Thyroid gland (tissue), 4 donors: ENCODE results near the gene DOP1B. TPM values are rescaled to one million over a fixed set of nuclear protein-coding genes. Genes with fewer than 3 reads are reported as not detected.

Source experiments
- DNase-seq, 2 donors: peaks; one replicate each; pipeline ENCODE4 v3.0.0-alpha.2; 2019
- H3K27ac ChIP-seq, 3 donors: fragments of 200-600 bp; sonication (generic); 1 replicate in 2 of 3; 2 replicates in 1 of 3; pipeline ENCODE4 v1.5.1; 2016 to 2019; ENCODE audit warnings: mild to moderate bottlenecking in 1 of 3, moderate library complexity in 1 of 3
- H3K27me3 ChIP-seq: fragments of 200-600 bp; sonication (generic); one replicate; pipeline ENCODE4 v1.5.1; 2019
- H3K36me3 ChIP-seq, 2 donors: fragments of 200-600 bp; sonication (generic); one replicate each; pipeline ENCODE4 v1.5.1; 2016 to 2019
- H3K4me1 ChIP-seq, 2 donors: fragments of 200-600 bp; sonication (generic); one replicate each; pipeline ENCODE4 v1.5.1; 2017 to 2019
- H3K4me3 ChIP-seq, 3 donors: fragments of 200-600 bp; sonication (generic); replicated peaks in 1 of 3; 1 replicate in 2 of 3; 2 replicates in 1 of 3; pipeline ENCODE4 v1.5.1; 2016; ENCODE audit warnings: mild to moderate bottlenecking in 1 of 3
- H3K9me3 ChIP-seq: fragments of 200-600 bp; sonication (generic); one replicate; pipeline ENCODE4 v1.5.1; 2017
- POLR2A ChIP-seq, 2 donors: fragments of 450-650 bp; IDR thresholded peaks; one replicate each; pipeline ENCODE4 v1.6.1; 2017; ENCODE audit warnings: antibody characterized with exemption in 2 of 2, mild to moderate bottlenecking in 2 of 2, moderate library complexity in 1 of 2
- WGBS, 2 donors: methylation state at CpG; one replicate each; pipeline ENCODE4 v1.1.5; 2017; 5-methylcytosine and 5-hydroxymethylcytosine counted together
- intact Hi-C: fragments of 100-400 bp; cut with DNase I; formaldehyde crosslinking; loops from one replicate; pipeline ENCODE4 v1.15.1; 2023
- total RNA-seq, 4 donors: library from RNA; depleted of rRNA; stranded (reverse); fragments of >200 nt; gene quantifications; one replicate each; pipeline ENCODE4 v1.2.3, GENCODE V29; 2016
- TF ChIP-seq, protein P1 (sequence below), 6 experiments: fragments of 200-600 bp in 3 of 6; fragments of 450-650 bp in 3 of 6; sonication (generic) in 3 of 6; IDR thresholded peaks; one replicate each; pipeline ENCODE4 v1.5.1; 2016 to 2019; ENCODE audit warnings: antibody characterized with exemption in 6 of 6, mild to moderate bottlenecking in 2 of 6, inconsistent platforms in 1 of 6, moderate library complexity in 1 of 6

DOP1B gene
- total RNA-seq, 4 donors from 2014 or later: 15.9 to 28.1 (median 20.4) TPM

DNA sequence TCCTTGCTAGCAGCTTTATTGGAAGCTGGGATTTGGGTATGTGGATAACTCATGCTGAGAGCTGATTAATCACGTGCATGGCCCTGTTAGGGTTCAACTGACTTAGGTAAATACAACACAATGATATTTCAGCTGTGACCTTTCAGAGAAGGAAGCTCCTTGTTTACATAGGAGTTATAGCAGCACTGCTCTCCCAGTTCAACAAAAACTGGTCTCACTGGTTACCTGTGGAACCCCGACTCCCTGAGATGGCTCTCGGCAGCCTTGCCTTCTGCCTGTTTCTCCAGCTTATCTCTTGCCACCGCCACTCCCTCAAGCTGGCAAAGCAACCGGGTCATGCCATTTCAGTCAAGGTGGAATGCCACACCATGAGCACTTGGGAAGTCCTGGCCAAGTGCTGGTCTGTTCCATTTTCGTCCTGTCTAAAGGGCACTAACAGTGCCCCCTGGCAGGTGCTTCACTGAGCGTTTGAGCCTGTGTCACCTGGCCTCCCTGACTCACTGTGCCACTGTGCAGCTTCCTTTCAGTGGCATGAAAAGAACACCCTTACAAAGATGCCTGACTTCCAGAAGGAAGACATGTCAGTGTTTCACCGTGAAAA lies 31.6 kb downstream of the DOP1B start:
- 25 to 35% methylated on average over 8 of the region's 8 CpGs for WGBS, 2 donors
- DNase-seq: peak; percentile 68 to 85
- H3K9me3 ChIP-seq: no peaks in the 10 kb centered on the region
- intact Hi-C loops: no loop called here
- H3K36me3 ChIP-seq: no peaks in the 10 kb centered on the region
- H3K27ac ChIP-seq: peak overlapping the region; percentile 38 to 73 (median 54)
- peaks cover 9 to 21% of the 10 kb centered on the region in 2 donors for H3K4me1 ChIP-seq
- H3K27me3 ChIP-seq: no peaks in the 10 kb centered on the region
- TF ChIP-seq, protein P1, sequence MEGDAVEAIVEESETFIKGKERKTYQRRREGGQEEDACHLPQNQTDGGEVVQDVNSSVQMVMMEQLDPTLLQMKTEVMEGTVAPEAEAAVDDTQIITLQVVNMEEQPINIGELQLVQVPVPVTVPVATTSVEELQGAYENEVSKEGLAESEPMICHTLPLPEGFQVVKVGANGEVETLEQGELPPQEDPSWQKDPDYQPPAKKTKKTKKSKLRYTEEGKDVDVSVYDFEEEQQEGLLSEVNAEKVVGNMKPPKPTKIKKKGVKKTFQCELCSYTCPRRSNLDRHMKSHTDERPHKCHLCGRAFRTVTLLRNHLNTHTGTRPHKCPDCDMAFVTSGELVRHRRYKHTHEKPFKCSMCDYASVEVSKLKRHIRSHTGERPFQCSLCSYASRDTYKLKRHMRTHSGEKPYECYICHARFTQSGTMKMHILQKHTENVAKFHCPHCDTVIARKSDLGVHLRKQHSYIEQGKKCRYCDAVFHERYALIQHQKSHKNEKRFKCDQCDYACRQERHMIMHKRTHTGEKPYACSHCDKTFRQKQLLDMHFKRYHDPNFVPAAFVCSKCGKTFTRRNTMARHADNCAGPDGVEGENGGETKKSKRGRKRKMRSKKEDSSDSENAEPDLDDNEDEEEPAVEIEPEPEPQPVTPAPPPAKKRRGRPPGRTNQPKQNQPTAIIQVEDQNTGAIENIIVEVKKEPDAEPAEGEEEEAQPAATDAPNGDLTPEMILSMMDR (IDR thresholded peaks at IDR 0.05): peak in 1 of 6 experiments; percentile 15
- no peak for TF ChIP-seq POLR2A (IDR thresholded peaks at IDR 0.05)
- no peak overlapping the region for H3K4me3 ChIP-seq

DNA sequence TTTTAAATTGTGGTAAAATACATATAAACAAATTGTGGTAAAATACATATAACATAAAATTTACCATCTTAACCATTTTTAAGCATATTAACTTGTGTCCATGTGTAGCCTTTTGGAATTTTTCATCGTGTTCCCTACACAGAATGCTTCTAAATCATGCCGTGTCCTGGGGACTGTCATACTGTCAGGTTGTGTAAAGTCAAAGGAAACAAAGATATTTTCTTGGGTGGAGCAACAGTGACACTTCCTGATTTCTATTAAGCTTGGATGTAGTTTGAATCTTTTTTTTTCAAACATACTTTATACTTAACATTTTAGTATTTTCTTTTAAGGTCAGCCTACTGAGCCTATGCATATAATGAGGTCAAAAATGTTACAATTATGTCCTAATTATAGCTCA lies 32.3 kb downstream of the DOP1B start:
- Histone ChIP-seq H3K27me3 (no peaks in the 10 kb centered on the region), H3K4me1 (peaks cover 16 to 28% of the 10 kb centered on the region in 2 donors), H3K4me3 (no peak overlapping the region), H3K36me3 (no peaks in the 10 kb centered on the region), H3K9me3 (no peaks in the 10 kb centered on the region), H3K27ac (peak overlapping the region; percentile 38 to 73 (median 54))
- TF ChIP-seq, protein P1 (IDR thresholded peaks at IDR 0.05): no peak
- TF ChIP-seq POLR2A (IDR thresholded peaks at IDR 0.05): no peak
- intact Hi-C loops: no loop called here
- no peak for DNase-seq
- 64 to 66% methylated on average over 2 of the region's 2 CpGs for WGBS, 2 donors

DNA sequence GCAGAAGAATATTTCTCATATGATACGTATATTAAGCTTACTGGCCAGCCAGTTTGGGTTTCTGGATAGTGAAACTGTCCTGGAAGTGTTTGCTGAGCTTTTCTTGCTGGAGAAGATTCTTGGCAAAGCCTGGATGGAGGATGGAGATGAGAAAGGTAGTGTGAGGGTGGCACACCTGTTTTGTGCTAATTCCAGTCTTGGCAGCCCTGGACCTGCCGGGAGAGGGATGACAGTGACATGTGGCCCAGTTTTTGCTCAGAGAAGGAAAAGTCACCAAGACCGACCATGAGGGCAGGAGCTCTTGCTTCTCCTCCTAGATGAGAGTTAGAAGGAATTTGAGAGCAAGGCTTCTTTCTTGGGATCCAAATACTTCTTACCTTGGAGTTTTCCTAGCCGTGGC lies 34.1 kb downstream of the DOP1B start:
- Histone ChIP-seq H3K4me3 (no peak overlapping the region), H3K36me3 (no peaks in the 10 kb centered on the region), H3K27me3 (no peaks in the 10 kb centered on the region), H3K27ac (peak overlapping the region in 1 of 3 donors; percentile 68), H3K4me1 (peaks cover 16 to 38% of the 10 kb centered on the region in 2 donors), H3K9me3 (no peaks in the 10 kb centered on the region)
- DNase-seq: no peak
- WGBS, 2 donors: 92 to 97% methylated on average over 4 of the region's 4 CpGs
- no peak for TF ChIP-seq POLR2A (IDR thresholded peaks at IDR 0.05)
- TF ChIP-seq, protein P1 (IDR thresholded peaks at IDR 0.05): no peak
- intact Hi-C loops: no loop called here

DNA sequence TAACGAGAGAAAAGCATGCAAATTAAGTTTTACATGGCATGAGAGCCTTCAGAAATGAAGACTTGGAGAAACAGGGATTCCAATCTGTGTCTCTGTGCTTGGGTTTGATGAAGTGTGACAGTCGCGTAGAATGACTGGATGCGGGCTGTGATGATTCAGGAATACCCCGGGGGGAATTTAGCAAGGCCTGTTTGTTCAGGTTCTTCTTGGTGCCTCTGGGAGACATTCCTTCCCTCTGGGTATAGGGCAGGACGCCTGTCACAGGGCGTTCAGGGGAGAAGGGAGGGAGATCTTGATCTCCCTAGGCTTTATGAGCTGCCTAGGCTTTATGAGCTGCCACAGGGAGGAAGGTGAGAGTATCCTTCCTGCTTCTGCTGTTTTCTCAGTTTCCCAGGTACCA lies 36.6 kb downstream of the DOP1B start:
- H3K27me3 ChIP-seq: no peaks in the 10 kb centered on the region
- no peak overlapping the region for H3K4me3 ChIP-seq
- peak in 1 of 2 donors; percentile 44 for DNase-seq
- no peaks in the 10 kb centered on the region for H3K36me3 ChIP-seq
- no peaks in the 10 kb centered on the region for H3K9me3 ChIP-seq
- H3K27ac ChIP-seq: peak overlapping the region; percentile 58 to 80 (median 68)
- WGBS, 2 donors: 67 to 72% methylated on average over 7 of the region's 7 CpGs
- TF ChIP-seq, protein P1 (IDR thresholded peaks at IDR 0.05): no peak
- TF ChIP-seq POLR2A (IDR thresholded peaks at IDR 0.05): no peak
- intact Hi-C loops: no loop called here
- peaks cover 16 to 32% of the 10 kb centered on the region in 2 donors for H3K4me1 ChIP-seq

DNA sequence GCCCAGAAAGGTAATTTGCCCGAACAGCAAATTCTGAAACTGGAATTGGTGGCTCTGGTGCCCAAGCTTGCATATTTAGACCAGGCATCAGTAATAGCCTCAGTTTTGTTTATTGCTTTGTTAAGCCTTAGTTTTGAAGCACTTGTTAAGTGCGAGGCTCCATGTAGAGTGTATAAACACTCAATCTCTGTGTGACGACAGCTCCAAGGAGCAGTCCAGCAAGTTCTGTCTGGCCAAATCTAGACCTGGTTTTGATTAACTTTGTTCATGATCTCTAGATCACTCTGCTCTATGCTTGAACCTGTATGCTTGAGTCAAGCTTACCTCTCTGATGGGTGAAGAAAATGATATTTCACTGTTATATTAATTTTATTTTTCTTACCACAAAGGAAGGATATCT lies 37.4 kb downstream of the DOP1B start:
- H3K4me1 ChIP-seq: peaks cover 16 to 33% of the 10 kb centered on the region in 2 donors
- no peaks in the 10 kb centered on the region for H3K36me3 ChIP-seq
- H3K27ac ChIP-seq: peak overlapping the region; percentile 68 to 80 (median 68)
- no peaks in the 10 kb centered on the region for H3K9me3 ChIP-seq
- no peak for TF ChIP-seq POLR2A (IDR thresholded peaks at IDR 0.05)
- TF ChIP-seq, protein P1 (IDR thresholded peaks at IDR 0.05): no peak
- 46 to 50% methylated on average over 3 of the region's 3 CpGs for WGBS, 2 donors
- intact Hi-C loops: no loop called here
- peak; percentile 67 to 70 for DNase-seq
- H3K27me3 ChIP-seq: no peaks in the 10 kb centered on the region
- H3K4me3 ChIP-seq: no peak overlapping the region
